SK-N-SH treated with all-trans-retinoic acid at 6 μM for 48 hours (cell line): ENCODE measurements around the gene KCTD17.

Experiments used
- ARNTL ChIP-seq: fragments of 450-650 bp; formaldehyde crosslinking; IDR thresholded peaks from 2 replicates; pipeline ENCODE4 v1.5.0; 2020; ENCODE audit warnings: low read depth, mild to moderate bottlenecking, moderate library complexity, borderline replicate concordance
- TCF4 ChIP-seq: fragments of 250-450 bp; sonication (Bioruptor Pico); IDR thresholded peaks from 2 replicates; pipeline ENCODE4 v1.8.0; 2021; ENCODE audit warnings: mild to moderate bottlenecking, moderate library complexity, borderline replicate concordance
- ZC3H10 ChIP-seq: fragments of 250-450 bp; sonication (Bioruptor Pico); IDR thresholded peaks from 2 replicates; pipeline ENCODE4 v1.5.1; 2021; ENCODE audit warnings: mild to moderate bottlenecking, moderate library complexity
- ZFP30 ChIP-seq: fragments of 450-650 bp; formaldehyde crosslinking; IDR thresholded peaks from 2 replicates; pipeline ENCODE4 v1.5.0; 2022; ENCODE audit warnings: mild to moderate bottlenecking, moderate library complexity
- TF ChIP-seq, protein P1 (sequence below): fragments of 250-450 bp; sonication (Bioruptor Pico); IDR thresholded peaks from 2 replicates; pipeline ENCODE4 v1.8.0; 2020; ENCODE audit warnings: mild to moderate bottlenecking, moderate library complexity, borderline replicate concordance
- TF ChIP-seq, protein P2 (sequence below): fragments of 250-450 bp; sonication (Bioruptor Pico); IDR thresholded peaks from 2 replicates; pipeline ENCODE4 v1.5.1; 2021; ENCODE audit warnings: mild to moderate bottlenecking, moderate library complexity

DNA sequence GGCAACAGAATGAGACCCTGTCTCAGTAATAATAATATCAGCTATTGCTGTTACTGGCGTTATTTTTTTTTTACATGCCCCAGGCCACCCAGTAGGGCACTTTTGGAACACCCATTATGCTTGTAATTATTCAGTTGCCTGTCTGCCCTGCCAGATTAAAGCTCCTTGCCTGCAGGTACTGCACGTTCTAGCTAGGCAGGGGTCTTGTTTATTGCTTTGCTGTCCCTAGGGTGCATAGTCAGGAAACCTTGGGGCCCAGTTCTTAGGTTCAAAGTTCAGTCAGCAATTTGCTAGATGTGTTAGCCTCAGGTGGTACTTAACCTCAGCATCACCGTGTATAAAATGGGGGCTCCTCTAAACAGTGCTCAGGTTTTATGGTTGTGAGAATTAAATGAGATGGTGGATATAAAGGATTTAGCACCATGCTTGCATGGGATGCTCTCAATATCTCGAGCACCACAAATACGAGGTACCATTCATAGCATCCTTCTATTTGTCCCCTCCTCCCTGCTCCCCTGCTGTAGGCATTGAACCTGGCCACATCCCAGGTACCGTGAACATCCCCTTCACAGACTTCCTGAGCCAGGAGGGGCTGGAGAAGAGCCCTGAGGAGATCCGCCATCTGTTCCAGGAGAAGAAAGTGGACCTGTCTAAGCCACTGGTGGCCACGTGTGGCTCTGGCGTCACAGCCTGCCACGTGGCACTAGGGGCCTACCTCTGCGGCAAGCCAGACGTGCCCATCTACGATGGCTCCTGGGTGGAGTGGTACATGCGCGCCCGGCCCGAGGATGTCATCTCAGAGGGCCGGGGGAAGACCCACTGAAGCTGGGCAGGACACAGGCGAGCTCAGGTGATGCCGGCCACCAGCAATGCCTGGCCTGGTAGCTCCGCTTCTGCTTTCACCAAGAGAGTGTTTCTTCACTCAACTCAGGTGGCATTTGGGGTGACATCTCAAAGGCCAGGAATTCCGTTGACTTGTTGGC lies 22.6 kb upstream of the KCTD17 start:
- TF ChIP-seq, protein P1, sequence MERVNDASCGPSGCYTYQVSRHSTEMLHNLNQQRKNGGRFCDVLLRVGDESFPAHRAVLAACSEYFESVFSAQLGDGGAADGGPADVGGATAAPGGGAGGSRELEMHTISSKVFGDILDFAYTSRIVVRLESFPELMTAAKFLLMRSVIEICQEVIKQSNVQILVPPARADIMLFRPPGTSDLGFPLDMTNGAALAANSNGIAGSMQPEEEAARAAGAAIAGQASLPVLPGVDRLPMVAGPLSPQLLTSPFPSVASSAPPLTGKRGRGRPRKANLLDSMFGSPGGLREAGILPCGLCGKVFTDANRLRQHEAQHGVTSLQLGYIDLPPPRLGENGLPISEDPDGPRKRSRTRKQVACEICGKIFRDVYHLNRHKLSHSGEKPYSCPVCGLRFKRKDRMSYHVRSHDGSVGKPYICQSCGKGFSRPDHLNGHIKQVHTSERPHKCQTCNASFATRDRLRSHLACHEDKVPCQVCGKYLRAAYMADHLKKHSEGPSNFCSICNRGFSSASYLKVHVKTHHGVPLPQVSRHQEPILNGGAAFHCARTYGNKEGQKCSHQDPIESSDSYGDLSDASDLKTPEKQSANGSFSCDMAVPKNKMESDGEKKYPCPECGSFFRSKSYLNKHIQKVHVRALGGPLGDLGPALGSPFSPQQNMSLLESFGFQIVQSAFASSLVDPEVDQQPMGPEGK (CRISPR knock-in tag) = no peak
- TF ChIP-seq ARNTL (CRISPR knock-in tag) (no peak), TCF4 (no peak), ZC3H10 (no peak), ZFP30 (no peak)
- TF ChIP-seq, protein P2, sequence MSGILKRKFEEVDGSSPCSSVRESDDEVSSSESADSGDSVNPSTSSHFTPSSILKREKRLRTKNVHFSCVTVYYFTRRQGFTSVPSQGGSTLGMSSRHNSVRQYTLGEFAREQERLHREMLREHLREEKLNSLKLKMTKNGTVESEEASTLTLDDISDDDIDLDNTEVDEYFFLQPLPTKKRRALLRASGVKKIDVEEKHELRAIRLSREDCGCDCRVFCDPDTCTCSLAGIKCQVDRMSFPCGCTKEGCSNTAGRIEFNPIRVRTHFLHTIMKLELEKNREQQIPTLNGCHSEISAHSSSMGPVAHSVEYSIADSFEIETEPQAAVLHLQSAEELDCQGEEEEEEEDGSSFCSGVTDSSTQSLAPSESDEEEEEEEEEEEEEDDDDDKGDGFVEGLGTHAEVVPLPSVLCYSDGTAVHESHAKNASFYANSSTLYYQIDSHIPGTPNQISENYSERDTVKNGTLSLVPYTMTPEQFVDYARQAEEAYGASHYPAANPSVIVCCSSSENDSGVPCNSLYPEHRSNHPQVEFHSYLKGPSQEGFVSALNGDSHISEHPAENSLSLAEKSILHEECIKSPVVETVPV = no peak
